Hindlimb muscle (tissue), 1 donor: Measurements from ENCODE around the gene CPE. TPM values are rescaled to one million over a fixed set of nuclear protein-coding genes. Genes with fewer than 3 reads are reported as not detected.
"Not testable (repeated sequence)": the region's sequence is repeated elsewhere in the genome, so short reads cannot be mapped to it uniquely, and the experiment has no call there.

Experiments
- DNase-seq: peaks from one replicate; pipeline ENCODE4 v3.0.0-alpha.2; 2013
- polyA plus RNA-seq: library from polyadenylated mRNA; unstranded; fragments of 120-200 nt; gene quantifications from one replicate; pipeline ENCODE4 v1.2.1, GENCODE V29; 2013; ENCODE audit not compliant: insufficient read length

Gene CPE
- 72.2 TPM for polyA plus RNA-seq

GRCh38 chr4:165378745-165379677 lies at the start of gene CPE:
TSS of gene CPE (plus strand) at chr4:165379008. CDS start at chr4:165379222, 214 bp downstream.
- DNase-seq, result peak; percentile 80

GRCh38 chr4:165330071-165330470 lies 48.7 kb upstream of the CPE start:
- no peak for DNase-seq

- no peak for DNase-seq
Observed at GRCh38 chr4:165330666-165331065, 48.1 kb upstream of the CPE start.

- no peak for DNase-seq
Observed at GRCh38 chr4:165331359-165331758, 47.4 kb upstream of the CPE start.

- DNase-seq, result no peak
Observed at GRCh38 chr4:165331823-165332222, 47.0 kb upstream of the CPE start.

- DNase-seq, result no peak
Observed at GRCh38 chr4:165332502-165332901, 46.3 kb upstream of the CPE start.

- no peak for DNase-seq
Observed at GRCh38 chr4:165335163-165335703, 43.6 kb upstream of the CPE start.

GRCh38 chr4:165336743-165337142 lies 42.1 kb upstream of the CPE start:
- DNase-seq, result no peak

GRCh38 chr4:165342340-165342739 lies 36.5 kb upstream of the CPE start:
- DNase-seq, result not testable (repeated sequence)

GRCh38 chr4:165343353-165344191 lies 35.2 kb upstream of the CPE start:
- DNase-seq, result no peak

GRCh38 chr4:165345666-165346417 lies 33.0 kb upstream of the CPE start:
- DNase-seq, result no peak

- DNase-seq, result no peak
Observed at GRCh38 chr4:165347647-165348569, 30.9 kb upstream of the CPE start.

- no peak for DNase-seq
Observed at GRCh38 chr4:165351359-165352130, 27.3 kb upstream of the CPE start.

- no peak for DNase-seq
Observed at GRCh38 chr4:165355900-165356300, 22.9 kb upstream of the CPE start.

GRCh38 chr4:165359506-165359905 lies 19.3 kb upstream of the CPE start:
- DNase-seq, result no peak

- DNase-seq, result no peak
Observed at GRCh38 chr4:165360041-165360695, 18.6 kb upstream of the CPE start.

GRCh38 chr4:165360985-165361670 lies 17.7 kb upstream of the CPE start:
- no peak for DNase-seq

- no peak for DNase-seq
Observed at GRCh38 chr4:165361810-165362209, 17.0 kb upstream of the CPE start.

GRCh38 chr4:165364452-165365080 lies 14.2 kb upstream of the CPE start:
- DNase-seq, result no peak
